ENCODE data around the gene UBR3.

DNA sequence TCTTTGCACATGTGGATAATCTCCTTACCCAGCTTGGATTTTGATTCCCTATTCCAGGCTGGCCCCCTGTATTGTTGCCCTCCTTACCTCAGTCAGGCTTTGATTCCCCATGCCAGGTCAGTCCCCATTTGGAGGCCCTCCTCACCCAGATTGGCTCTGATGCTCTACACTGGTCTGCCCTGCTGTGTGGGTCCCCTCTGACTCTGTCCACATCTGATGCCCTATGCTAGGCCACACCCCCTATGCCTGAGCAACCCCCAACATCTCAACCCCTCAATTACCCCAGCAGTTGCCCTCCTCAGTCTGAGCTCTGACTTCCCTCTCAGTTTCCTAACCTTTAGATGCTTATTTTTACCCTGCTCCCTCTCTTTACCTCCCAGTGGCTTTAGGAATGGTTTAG lies 89.4 kb downstream of the UBR3 start:
- TF ChIP-seq, protein P1, sequence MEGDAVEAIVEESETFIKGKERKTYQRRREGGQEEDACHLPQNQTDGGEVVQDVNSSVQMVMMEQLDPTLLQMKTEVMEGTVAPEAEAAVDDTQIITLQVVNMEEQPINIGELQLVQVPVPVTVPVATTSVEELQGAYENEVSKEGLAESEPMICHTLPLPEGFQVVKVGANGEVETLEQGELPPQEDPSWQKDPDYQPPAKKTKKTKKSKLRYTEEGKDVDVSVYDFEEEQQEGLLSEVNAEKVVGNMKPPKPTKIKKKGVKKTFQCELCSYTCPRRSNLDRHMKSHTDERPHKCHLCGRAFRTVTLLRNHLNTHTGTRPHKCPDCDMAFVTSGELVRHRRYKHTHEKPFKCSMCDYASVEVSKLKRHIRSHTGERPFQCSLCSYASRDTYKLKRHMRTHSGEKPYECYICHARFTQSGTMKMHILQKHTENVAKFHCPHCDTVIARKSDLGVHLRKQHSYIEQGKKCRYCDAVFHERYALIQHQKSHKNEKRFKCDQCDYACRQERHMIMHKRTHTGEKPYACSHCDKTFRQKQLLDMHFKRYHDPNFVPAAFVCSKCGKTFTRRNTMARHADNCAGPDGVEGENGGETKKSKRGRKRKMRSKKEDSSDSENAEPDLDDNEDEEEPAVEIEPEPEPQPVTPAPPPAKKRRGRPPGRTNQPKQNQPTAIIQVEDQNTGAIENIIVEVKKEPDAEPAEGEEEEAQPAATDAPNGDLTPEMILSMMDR (IDR thresholded peaks at IDR 0.05) = no peak
- TF ChIP-seq GATA3 (IDR thresholded peaks at IDR 0.05; ENCODE audit: borderline replicate concordance) = no peak
